ENCODE measurements around the gene CACNA1G.

CACNA1G gene

DNA sequence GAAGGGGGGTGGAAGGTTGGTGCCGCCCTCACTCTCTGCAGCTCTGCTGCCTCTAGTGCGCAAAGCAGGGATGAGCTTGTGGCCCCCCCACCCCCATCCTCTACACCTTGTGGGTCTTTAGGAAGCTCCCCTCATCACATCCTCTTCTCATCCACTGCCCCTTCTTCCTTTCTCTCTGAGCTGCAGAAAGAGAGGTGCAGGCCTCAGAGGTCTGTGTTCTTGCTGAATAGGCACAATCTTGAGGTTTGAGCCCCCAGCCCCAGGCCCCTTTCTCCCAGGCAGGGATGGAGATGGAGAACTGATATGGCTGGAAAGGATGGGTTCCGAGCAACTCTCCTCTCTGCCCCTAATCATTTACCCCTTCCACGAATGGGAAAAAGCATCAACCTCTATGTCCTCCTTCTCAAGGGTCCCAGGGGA, 2.6 kb downstream of the CACNA1G start:
- Histone ChIP-seq H3K4me3 (ENCODE audit: severe bottlenecking) (no peak overlapping the region), H3K4me1 (ENCODE audit: insufficient read depth, poor library complexity, severe bottlenecking) (no peaks in the 10 kb centered on the region), H3K27me3 (ENCODE audit: insufficient read depth, poor library complexity, severe bottlenecking) (peaks cover 36% of the 10 kb centered on the region), H3K9me3 (ENCODE audit: severe bottlenecking) (no peaks in the 10 kb centered on the region), H3K36me3 (ENCODE audit: low read depth) (no peaks in the 10 kb centered on the region), H3K27ac (ENCODE audit: poor library complexity, severe bottlenecking) (no peak overlapping the region)
- ATAC-seq (ENCODE audit: low read depth) (no peak), DNase-seq (ENCODE audit: low spot score) (no peak)
- TF ChIP-seq, protein P1, sequence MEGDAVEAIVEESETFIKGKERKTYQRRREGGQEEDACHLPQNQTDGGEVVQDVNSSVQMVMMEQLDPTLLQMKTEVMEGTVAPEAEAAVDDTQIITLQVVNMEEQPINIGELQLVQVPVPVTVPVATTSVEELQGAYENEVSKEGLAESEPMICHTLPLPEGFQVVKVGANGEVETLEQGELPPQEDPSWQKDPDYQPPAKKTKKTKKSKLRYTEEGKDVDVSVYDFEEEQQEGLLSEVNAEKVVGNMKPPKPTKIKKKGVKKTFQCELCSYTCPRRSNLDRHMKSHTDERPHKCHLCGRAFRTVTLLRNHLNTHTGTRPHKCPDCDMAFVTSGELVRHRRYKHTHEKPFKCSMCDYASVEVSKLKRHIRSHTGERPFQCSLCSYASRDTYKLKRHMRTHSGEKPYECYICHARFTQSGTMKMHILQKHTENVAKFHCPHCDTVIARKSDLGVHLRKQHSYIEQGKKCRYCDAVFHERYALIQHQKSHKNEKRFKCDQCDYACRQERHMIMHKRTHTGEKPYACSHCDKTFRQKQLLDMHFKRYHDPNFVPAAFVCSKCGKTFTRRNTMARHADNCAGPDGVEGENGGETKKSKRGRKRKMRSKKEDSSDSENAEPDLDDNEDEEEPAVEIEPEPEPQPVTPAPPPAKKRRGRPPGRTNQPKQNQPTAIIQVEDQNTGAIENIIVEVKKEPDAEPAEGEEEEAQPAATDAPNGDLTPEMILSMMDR (IDR thresholded peaks at IDR 0.05; ENCODE audit: poor library complexity, severe bottlenecking): no peak

DNA sequence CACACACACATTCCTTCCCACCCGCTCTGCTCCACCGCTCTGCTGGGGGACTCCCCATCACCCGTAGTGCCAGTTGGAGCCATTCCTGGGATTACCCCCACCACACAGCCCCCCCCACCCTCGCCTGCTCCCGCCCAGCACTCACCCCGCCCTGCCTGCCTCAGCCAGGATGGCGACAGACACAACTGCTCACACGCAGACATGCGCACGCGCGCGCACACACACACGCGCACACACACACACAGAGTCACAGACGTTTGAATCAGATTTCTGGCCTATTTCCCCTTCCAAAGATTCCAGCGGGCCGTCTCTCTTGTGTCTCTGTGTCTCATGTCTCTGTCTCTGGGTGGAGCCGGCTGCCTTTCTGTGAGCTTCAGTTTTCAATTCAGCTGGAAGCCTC, 4.4 kb downstream of the CACNA1G start:
- no peak overlapping the region for H3K4me3 ChIP-seq (ENCODE audit: severe bottlenecking)
- DNase-seq (ENCODE audit: low spot score): no peak
- no peak for ATAC-seq (ENCODE audit: low read depth)
- no peaks in the 10 kb centered on the region for H3K4me1 ChIP-seq (ENCODE audit: insufficient read depth, poor library complexity, severe bottlenecking)
- no peaks in the 10 kb centered on the region for H3K9me3 ChIP-seq (ENCODE audit: severe bottlenecking)
- H3K27ac ChIP-seq (ENCODE audit: poor library complexity, severe bottlenecking): no peak overlapping the region
- TF ChIP-seq, protein P1 (IDR thresholded peaks at IDR 0.05; ENCODE audit: poor library complexity, severe bottlenecking): no peak
- H3K27me3 ChIP-seq (ENCODE audit: insufficient read depth, poor library complexity, severe bottlenecking): peaks cover 25% of the 10 kb centered on the region
- no peaks in the 10 kb centered on the region for H3K36me3 ChIP-seq (ENCODE audit: low read depth)

- no peaks in the 10 kb centered on the region for H3K9me3 ChIP-seq (ENCODE audit: severe bottlenecking)
- H3K4me3 ChIP-seq (ENCODE audit: severe bottlenecking): no peak overlapping the region
- ATAC-seq (ENCODE audit: low read depth): no peak
- H3K36me3 ChIP-seq (ENCODE audit: low read depth): no peaks in the 10 kb centered on the region
- H3K27me3 ChIP-seq (ENCODE audit: insufficient read depth, poor library complexity, severe bottlenecking): peaks cover 25% of the 10 kb centered on the region
- TF ChIP-seq, protein P1 (IDR thresholded peaks at IDR 0.05; ENCODE audit: poor library complexity, severe bottlenecking): no peak
- no peak for DNase-seq (ENCODE audit: low spot score)
- H3K4me1 ChIP-seq (ENCODE audit: insufficient read depth, poor library complexity, severe bottlenecking): no peaks in the 10 kb centered on the region
- H3K27ac ChIP-seq (ENCODE audit: poor library complexity, severe bottlenecking): no peak overlapping the region
These were observed 5.2 kb downstream of the CACNA1G start for GRCh38 chr17:50565402-50566350.

GRCh38 chr17:50566886-50567285, 6.4 kb downstream of the CACNA1G start:
- H3K4me3 ChIP-seq (ENCODE audit: severe bottlenecking): no peak overlapping the region
- peaks cover 18% of the 10 kb centered on the region for H3K27me3 ChIP-seq (ENCODE audit: insufficient read depth, poor library complexity, severe bottlenecking)
- no peak for DNase-seq (ENCODE audit: low spot score)
- H3K4me1 ChIP-seq (ENCODE audit: insufficient read depth, poor library complexity, severe bottlenecking): no peaks in the 10 kb centered on the region
- H3K9me3 ChIP-seq (ENCODE audit: severe bottlenecking): no peaks in the 10 kb centered on the region
- no peak for ATAC-seq (ENCODE audit: low read depth)
- no peaks in the 10 kb centered on the region for H3K36me3 ChIP-seq (ENCODE audit: low read depth)
- no peak overlapping the region for H3K27ac ChIP-seq (ENCODE audit: poor library complexity, severe bottlenecking)
- TF ChIP-seq, protein P1 (IDR thresholded peaks at IDR 0.05; ENCODE audit: poor library complexity, severe bottlenecking): no peak

DNA sequence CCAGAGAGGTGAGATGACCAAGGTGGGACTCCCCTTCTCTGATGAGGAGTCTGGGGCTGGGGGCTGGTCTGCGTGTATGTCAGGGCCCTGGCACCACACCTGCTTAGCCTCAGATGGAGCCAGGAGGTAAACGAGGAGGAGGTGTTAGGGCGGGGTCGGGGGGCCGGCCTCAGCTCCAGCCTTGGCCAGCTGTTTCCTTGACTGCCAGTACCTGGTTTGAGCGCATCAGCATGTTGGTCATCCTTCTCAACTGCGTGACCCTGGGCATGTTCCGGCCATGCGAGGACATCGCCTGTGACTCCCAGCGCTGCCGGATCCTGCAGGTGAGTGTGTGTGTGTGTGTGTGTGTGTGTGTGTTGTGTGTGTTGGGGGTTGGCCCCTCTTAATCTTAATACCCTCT, 8.1 kb downstream of the CACNA1G start:
- Histone ChIP-seq H3K27me3 (ENCODE audit: insufficient read depth, poor library complexity, severe bottlenecking) (peaks cover 3% of the 10 kb centered on the region), H3K36me3 (ENCODE audit: low read depth) (no peaks in the 10 kb centered on the region), H3K4me3 (ENCODE audit: severe bottlenecking) (no peak overlapping the region), H3K4me1 (ENCODE audit: insufficient read depth, poor library complexity, severe bottlenecking) (no peaks in the 10 kb centered on the region), H3K27ac (ENCODE audit: poor library complexity, severe bottlenecking) (no peak overlapping the region), H3K9me3 (ENCODE audit: severe bottlenecking) (no peaks in the 10 kb centered on the region)
- TF ChIP-seq, protein P1 (IDR thresholded peaks at IDR 0.05; ENCODE audit: poor library complexity, severe bottlenecking): no peak
- ATAC-seq (ENCODE audit: low read depth): no peak
- no peak for DNase-seq (ENCODE audit: low spot score)

Measured in RWPE2 (cell line).